Adrenal gland (tissue), 5 donors: ENCODE measurements around the gene TOGARAM2.

ENCODE experiments used
- CTCF ChIP-seq, 6 experiments: fragments of 450-650 bp in 4 of 6; fragments of 200-600 bp in 2 of 6; sonication (generic) in 1 of 6; IDR thresholded peaks; 1 replicate in 5 of 6; 2 replicates in 1 of 6; pipeline versions ENCODE4 v1.5.1 to v1.8.0; 2016 to 2021; ENCODE audit warnings: antibody characterized with exemption in 6 of 6, mild to moderate bottlenecking in 2 of 6, moderate library complexity in 1 of 6
- POLR2A ChIP-seq, 2 donors: fragments of 450-650 bp; IDR thresholded peaks; one replicate each; pipeline ENCODE4 v1.6.1; 2017; ENCODE audit warnings: antibody characterized with exemption in 2 of 2, mild to moderate bottlenecking in 2 of 2, moderate library complexity in 1 of 2
- donor health status: DM: no; HTN: no; CAD: no.

DNA sequence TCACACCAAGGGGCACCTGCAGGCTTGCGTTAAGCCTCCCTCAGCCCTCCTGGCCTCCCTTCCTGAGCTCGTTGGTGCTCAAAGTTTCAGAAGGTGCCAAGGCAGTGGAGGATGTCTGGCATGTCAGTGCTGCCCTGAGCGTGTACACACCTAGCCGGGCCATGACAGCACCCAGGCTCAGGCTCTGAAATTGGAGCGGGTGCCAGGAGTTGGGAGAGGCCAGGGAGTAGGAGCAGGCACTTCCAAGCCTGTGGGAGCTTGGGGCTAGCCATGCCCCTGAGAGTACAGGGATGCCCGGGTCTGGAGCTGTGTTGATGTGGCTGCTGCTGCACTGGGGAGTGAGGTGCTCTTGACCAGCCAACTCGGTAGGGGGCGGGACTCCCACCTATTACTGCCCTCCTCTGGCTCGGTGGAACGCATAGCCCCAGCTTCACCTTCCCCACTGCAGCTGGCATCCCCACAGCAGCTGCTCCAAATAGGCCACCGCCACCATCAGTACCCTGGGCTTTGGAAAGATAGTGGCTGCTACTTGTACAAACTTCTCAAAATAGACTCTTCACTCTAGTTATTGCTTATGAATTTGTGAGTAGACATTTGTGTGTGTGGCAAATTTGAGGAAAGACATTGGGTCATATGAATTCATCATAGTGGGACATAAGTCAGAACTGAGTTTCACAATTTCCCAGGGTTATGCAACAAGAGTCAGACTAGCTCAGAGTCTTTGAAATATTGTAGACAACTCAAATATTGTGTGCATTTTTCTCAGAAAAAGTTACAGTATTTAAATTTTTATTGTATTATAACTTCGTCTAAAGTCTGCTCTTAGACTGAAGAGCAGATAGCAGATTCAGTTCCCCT, 100.0 kb downstream of the TOGARAM2 start:
- TF ChIP-seq CTCF (IDR thresholded peaks at IDR 0.05) (no peak), POLR2A (IDR thresholded peaks at IDR 0.05) (no peak)
